HCT116 (cell line): ENCODE results near the gene IMMP2L. TPM values are rescaled to one million over a fixed set of nuclear protein-coding genes. Genes with fewer than 3 reads are reported as not detected.

Experiments used
- ATAC-seq: fragments of 200-7000 bp; cut with Tn5 transposase; 2 replicates; pipeline ENCODE4 v1.9.1; 2020; ENCODE audit warnings: mild to moderate bottlenecking, moderate library complexity
- BruUV-seq: library from RNA; stranded (reverse); fragments of 400-500 nt; replicated peaks from 2 replicates; lab custom pipeline; 2021; lab: Mats Ljungman, UMichigan
- CTCF ChIA-PET: fragments of 300-600 bp; sonication (Branson Sonifier 250); formaldehyde crosslinking; loops from one replicate; lab custom pipeline; 2021; ENCODE audit warnings: antibody characterized with exemption; lab: Charles Lee
- POLR2A ChIA-PET: fragments of 300-600, 350-600 bp; sonication (Branson Sonifier 250); formaldehyde crosslinking; loops from one replicate; lab custom pipeline; 2021; ENCODE audit warnings: antibody characterized with exemption; lab: Charles Lee
- RAD21 ChIA-PET, 2 experiments: fragments of 300-600 bp; sonication (Branson Sonifier 250); formaldehyde crosslinking; loops; one replicate each; lab custom pipeline; 2023; ENCODE audit warnings: low total read pairs in 2 of 2; ENCODE audit not compliant: uncharacterized antibody in 2 of 2, unreplicated experiment in 2 of 2, low non-redundant PET in 1 of 2; lab: Charles Lee
- DNase-seq: peaks from one replicate; pipeline ENCODE4 v3.0.0-alpha.2; 2010; ENCODE audit warnings: low read depth, low spot score
- H2AFZ ChIP-seq: fragments of 200-600 bp; shearing (Covaris generic), sonication (generic); 2 replicates; pipeline ENCODE4 v1.6.1; 2017; ENCODE audit warnings: low read depth, mixed run types, mixed read lengths, antibody characterized with exemption, low read length; ENCODE audit not compliant: poor library complexity, severe bottlenecking
- H3K27ac ChIP-seq: 2 replicates; pipeline ENCODE4 v1.5.1; 2012; ENCODE audit warnings: low read depth, low read length
- H3K27me3 ChIP-seq: fragments of 200-600 bp; sonication (generic); 2 replicates; pipeline ENCODE4 v1.6.1; 2016; ENCODE audit warnings: mixed run types, low read length, mixed read lengths; ENCODE audit not compliant: insufficient read depth
- H3K36me3 ChIP-seq, 2 experiments: fragments of 200-500 bp in 1 of 2; fragments of 200-600 bp in 1 of 2; sonication (Bioruptor generic) in 1 of 2; sonication (generic) in 1 of 2; 2 replicates each; pipeline versions ENCODE4 v1.5.1 to v1.6.1; 2014 to 2016; ENCODE audit warnings: low read length in 2 of 2, inconsistent platforms in 1 of 2, mixed read lengths in 1 of 2, mixed run types in 1 of 2; ENCODE audit not compliant: insufficient read depth in 2 of 2, control insufficient read depth in 1 of 2
- H3K4me1 ChIP-seq, 2 experiments: fragments of 200-600 bp in 1 of 2; sonication (generic) in 1 of 2; 2 replicates each; pipeline versions ENCODE4 v1.5.1 to v1.6.1; 2012 to 2017; ENCODE audit warnings: low read length in 2 of 2, inconsistent platforms in 1 of 2, mild to moderate bottlenecking in 1 of 2, mixed read lengths in 1 of 2, mixed run types in 1 of 2, moderate library complexity in 1 of 2; ENCODE audit not compliant: insufficient read depth in 2 of 2, control insufficient read depth in 1 of 2
- H3K4me2 ChIP-seq: fragments of 200-600 bp; sonication (generic); 2 replicates; pipeline ENCODE4 v1.6.1; 2017; ENCODE audit warnings: mixed run types, low read length, mixed read lengths
- H3K4me3 ChIP-seq, 2 experiments: fragments of 200-600 bp in 1 of 2; sonication (generic) in 1 of 2; replicated peaks in 1 of 2; 2 replicates each; pipeline ENCODE4 v1.5.1; 2011 to 2016; ENCODE audit warnings: low read length in 2 of 2, control low read depth in 1 of 2, low read depth in 1 of 2, mild to moderate bottlenecking in 1 of 2, mixed read lengths in 1 of 2, mixed run types in 1 of 2
- H3K79me2 ChIP-seq: fragments of 200-600 bp; sonication (generic); 2 replicates; pipeline ENCODE4 v1.6.1; 2017; ENCODE audit warnings: mild to moderate bottlenecking, mixed run types, low read length, moderate library complexity, mixed read lengths; ENCODE audit not compliant: insufficient read depth
- H3K9ac ChIP-seq: fragments of 200-600 bp; sonication (generic); 2 replicates; pipeline ENCODE4 v1.6.1; 2016; ENCODE audit warnings: low read length, mixed read lengths
- H3K9me2 ChIP-seq: fragments of 200-600 bp; sonication (generic), shearing (Covaris generic); 2 replicates; pipeline ENCODE4 v1.6.1; 2017; ENCODE audit warnings: mixed run types, mild to moderate bottlenecking, moderate library complexity; ENCODE audit not compliant: insufficient read depth
- H3K9me3 ChIP-seq, 2 experiments: fragments of 200-500 bp in 1 of 2; fragments of 200-600 bp in 1 of 2; sonication (Bioruptor generic) in 1 of 2; sonication (generic) in 1 of 2; 2 replicates each; pipeline ENCODE4 v1.6.1; 2014 to 2017; ENCODE audit warnings: low read length in 2 of 2, mixed read lengths in 2 of 2, inconsistent platforms in 1 of 2, low read depth in 1 of 2, mild to moderate bottlenecking in 1 of 2, mixed run types in 1 of 2, moderate library complexity in 1 of 2; ENCODE audit not compliant: control insufficient read depth in 1 of 2, insufficient read depth in 1 of 2
- H4K20me1 ChIP-seq: fragments of 200-600 bp; sonication (generic), shearing (Covaris generic); 2 replicates; pipeline ENCODE4 v1.6.1; 2017; ENCODE audit warnings: mixed run types, mild to moderate bottlenecking, moderate library complexity; ENCODE audit not compliant: insufficient read depth
- CEBPB ChIP-seq: IDR thresholded peaks from 2 replicates; pipeline ENCODE4 v1.6.1; 2012; ENCODE audit warnings: low read depth
- EGR1 ChIP-seq: IDR thresholded peaks from 2 replicates; pipeline ENCODE4 v1.6.1; 2012; ENCODE audit warnings: low read depth
- ELF1 ChIP-seq: IDR thresholded peaks from 2 replicates; pipeline ENCODE4 v1.6.1; 2012; ENCODE audit warnings: low read depth, borderline replicate concordance
- EZH2 ChIP-seq: fragments of 200-600 bp; sonication (generic); IDR thresholded peaks from 2 replicates; pipeline ENCODE4 v1.6.1; 2017; ENCODE audit warnings: antibody characterized with exemption, mixed run types
- EZH2phosphoT487 ChIP-seq: fragments of 200-600 bp; IDR thresholded peaks from 2 replicates; pipeline ENCODE4 v1.6.1; 2018; ENCODE audit warnings: antibody characterized with exemption, borderline replicate concordance
- JUND ChIP-seq: IDR thresholded peaks from 2 replicates; pipeline ENCODE4 v1.6.1; 2012
- POLR2A ChIP-seq: IDR thresholded peaks from 2 replicates; pipeline ENCODE4 v1.7.0; 2011; ENCODE audit warnings: borderline replicate concordance; ENCODE audit not compliant: insufficient read depth, insufficient read length; ENCODE audit errors: extremely low read depth
- POLR2AphosphoS5 ChIP-seq: IDR thresholded peaks from 2 replicates; pipeline ENCODE4 v1.6.1; 2011; ENCODE audit warnings: mild to moderate bottlenecking, low read depth, low read length, moderate library complexity
- RAD21 ChIP-seq: IDR thresholded peaks from 2 replicates; pipeline ENCODE4 v1.6.1; 2012; ENCODE audit warnings: low read depth, mild to moderate bottlenecking
- SIN3A ChIP-seq: IDR thresholded peaks from 2 replicates; pipeline ENCODE4 v1.6.1; 2012; ENCODE audit warnings: low read depth
- SP1 ChIP-seq: IDR thresholded peaks from 2 replicates; pipeline ENCODE4 v1.6.1; 2012; ENCODE audit warnings: low read depth
- SRF ChIP-seq: IDR thresholded peaks from 2 replicates; pipeline ENCODE4 v1.6.1; 2012; ENCODE audit warnings: low read depth
- TCF7L2 ChIP-seq: IDR thresholded peaks from 2 replicates; pipeline ENCODE4 v1.7.0; 2011; ENCODE audit warnings: borderline replicate concordance, inconsistent platforms; ENCODE audit not compliant: insufficient read depth, insufficient read length; ENCODE audit errors: extremely low read depth
- YY1 ChIP-seq: IDR thresholded peaks from 2 replicates; pipeline ENCODE4 v1.6.1; 2011; ENCODE audit warnings: low read length, low read depth, moderate library complexity, mild to moderate bottlenecking; ENCODE audit not compliant: insufficient replicate concordance; ENCODE audit errors: extremely low read depth
- intact Hi-C: fragments of 100-400 bp; cut with micrococcal nuclease; formaldehyde crosslinking; loops from 2 replicates; pipeline ENCODE4 v1.10.0; 2022
- total RNA-seq: library from RNA; stranded (reverse); gene quantifications from one replicate; pipeline ENCODE4 v1.2.1, GENCODE V29; 2021; ENCODE audit not compliant: unreplicated experiment
- TF ChIP-seq, protein P1 (sequence below): IDR thresholded peaks from 2 replicates; pipeline ENCODE4 v1.6.1; 2012
- TF ChIP-seq, protein P2 (sequence below): IDR thresholded peaks from 2 replicates; pipeline ENCODE4 v1.6.1; 2012; ENCODE audit warnings: low read depth
- TF ChIP-seq, protein P3 (sequence below): IDR thresholded peaks from 2 replicates; pipeline ENCODE4 v1.6.1; 2012

The IMMP2L gene
- total RNA-seq, 1 experiment from 2014 or later, result 21.1 TPM

DNA sequence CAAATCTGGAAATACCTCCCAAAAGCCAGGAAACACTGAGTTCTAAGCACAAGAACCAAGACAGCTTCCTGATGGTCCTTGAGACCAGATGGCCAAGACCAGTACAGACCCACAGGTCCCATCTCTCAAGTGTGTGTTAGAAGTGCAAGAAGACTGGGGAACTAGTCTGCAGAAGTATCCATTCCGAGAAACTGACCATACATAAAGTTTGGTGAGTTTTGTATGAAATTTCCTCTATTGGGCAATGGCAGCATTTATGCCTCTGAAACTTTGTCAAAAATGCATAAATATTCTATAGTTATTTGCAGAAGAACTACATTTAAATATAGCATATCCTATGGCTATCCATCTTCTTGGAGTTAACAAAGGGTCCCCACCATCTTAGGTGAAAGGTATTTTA lies 333.9 kb downstream of the IMMP2L start:
- ChIA-PET CTCF (no interaction called here), RAD21 (no interaction called here), POLR2A (no interaction called here)
- Histone ChIP-seq H3K4me3 (no peak overlapping the region), H3K79me2 (no peaks in the 10 kb centered on the region), H3K9ac (no peak overlapping the region), H3K4me1 (peaks cover 0 to 10% of the 10 kb centered on the region in 2 experiments; a peak in 3 of 4 replicates), H3K9me2 (no peaks in the 10 kb centered on the region), H2AFZ (no peak overlapping the region), H4K20me1 (no peaks in the 10 kb centered on the region), H3K36me3 (no peaks in the 10 kb centered on the region), H3K27ac (no peak overlapping the region), H3K27me3 (no peaks in the 10 kb centered on the region), H3K4me2 (no peak overlapping the region), H3K9me3 (no peaks in the 10 kb centered on the region)
- no TSS peak for BruUV-seq
- DNase-seq (no peak), ATAC-seq (no peak)
- intact Hi-C loops, result no loop called here
- TF ChIP-seq, protein P1, sequence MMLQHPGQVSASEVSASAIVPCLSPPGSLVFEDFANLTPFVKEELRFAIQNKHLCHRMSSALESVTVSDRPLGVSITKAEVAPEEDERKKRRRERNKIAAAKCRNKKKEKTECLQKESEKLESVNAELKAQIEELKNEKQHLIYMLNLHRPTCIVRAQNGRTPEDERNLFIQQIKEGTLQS, result no peak
- TF ChIP-seq POLR2AphosphoS5, result no peak
- TF ChIP-seq EZH2phosphoT487, result no peak
- no peak for TF ChIP-seq SRF
- no peak for TF ChIP-seq YY1
- TF ChIP-seq POLR2A, result no peak
- TF ChIP-seq JUND, result no peak
- no peak for TF ChIP-seq SP1
- no peak for TF ChIP-seq TCF7L2
- TF ChIP-seq, protein P2, sequence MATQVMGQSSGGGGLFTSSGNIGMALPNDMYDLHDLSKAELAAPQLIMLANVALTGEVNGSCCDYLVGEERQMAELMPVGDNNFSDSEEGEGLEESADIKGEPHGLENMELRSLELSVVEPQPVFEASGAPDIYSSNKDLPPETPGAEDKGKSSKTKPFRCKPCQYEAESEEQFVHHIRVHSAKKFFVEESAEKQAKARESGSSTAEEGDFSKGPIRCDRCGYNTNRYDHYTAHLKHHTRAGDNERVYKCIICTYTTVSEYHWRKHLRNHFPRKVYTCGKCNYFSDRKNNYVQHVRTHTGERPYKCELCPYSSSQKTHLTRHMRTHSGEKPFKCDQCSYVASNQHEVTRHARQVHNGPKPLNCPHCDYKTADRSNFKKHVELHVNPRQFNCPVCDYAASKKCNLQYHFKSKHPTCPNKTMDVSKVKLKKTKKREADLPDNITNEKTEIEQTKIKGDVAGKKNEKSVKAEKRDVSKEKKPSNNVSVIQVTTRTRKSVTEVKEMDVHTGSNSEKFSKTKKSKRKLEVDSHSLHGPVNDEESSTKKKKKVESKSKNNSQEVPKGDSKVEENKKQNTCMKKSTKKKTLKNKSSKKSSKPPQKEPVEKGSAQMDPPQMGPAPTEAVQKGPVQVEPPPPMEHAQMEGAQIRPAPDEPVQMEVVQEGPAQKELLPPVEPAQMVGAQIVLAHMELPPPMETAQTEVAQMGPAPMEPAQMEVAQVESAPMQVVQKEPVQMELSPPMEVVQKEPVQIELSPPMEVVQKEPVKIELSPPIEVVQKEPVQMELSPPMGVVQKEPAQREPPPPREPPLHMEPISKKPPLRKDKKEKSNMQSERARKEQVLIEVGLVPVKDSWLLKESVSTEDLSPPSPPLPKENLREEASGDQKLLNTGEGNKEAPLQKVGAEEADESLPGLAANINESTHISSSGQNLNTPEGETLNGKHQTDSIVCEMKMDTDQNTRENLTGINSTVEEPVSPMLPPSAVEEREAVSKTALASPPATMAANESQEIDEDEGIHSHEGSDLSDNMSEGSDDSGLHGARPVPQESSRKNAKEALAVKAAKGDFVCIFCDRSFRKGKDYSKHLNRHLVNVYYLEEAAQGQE, result no peak
- TF ChIP-seq, protein P3, sequence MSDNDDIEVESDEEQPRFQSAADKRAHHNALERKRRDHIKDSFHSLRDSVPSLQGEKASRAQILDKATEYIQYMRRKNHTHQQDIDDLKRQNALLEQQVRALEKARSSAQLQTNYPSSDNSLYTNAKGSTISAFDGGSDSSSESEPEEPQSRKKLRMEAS, result no peak
- TF ChIP-seq EGR1, result no peak
- TF ChIP-seq ELF1, result no peak
- no peak for TF ChIP-seq SIN3A
- TF ChIP-seq CEBPB, result no peak
- no peak for TF ChIP-seq RAD21
- TF ChIP-seq EZH2, result no peak
